Astrocyte of the cerebellum (primary cell): ENCODE data around the gene CGNL1.

Experiments
- DNase-seq: peaks from one replicate; pipeline ENCODE4 v3.0.0-alpha.2; 2011; ENCODE audit warnings: low read depth
- H3K4me3 ChIP-seq: 2 replicates; pipeline ENCODE4 v1.5.1; 2011; ENCODE audit warnings: mild to moderate bottlenecking, low read depth, low read length, moderate library complexity
- CTCF ChIP-seq: IDR thresholded peaks from 2 replicates; pipeline ENCODE4 v1.5.1; 2012; ENCODE audit warnings: low read length, low read depth, moderate library complexity, mild to moderate bottlenecking; ENCODE audit errors: missing control alignments
- in situ Hi-C: cut with HindIII; loops from 2 replicates; pipeline ENCODE4 v1.10.0; 2017; ENCODE audit warnings: low sequenced_read_pairs

The CGNL1 gene

GRCh38 chr15:57373251-57373881, 2.9 kb upstream of the CGNL1 start:
- in situ Hi-C loops: no loop called here
- H3K4me3 ChIP-seq: no peak overlapping the region
- TF ChIP-seq CTCF: no peak
- no peak for DNase-seq

- in situ Hi-C loops: no loop called here
- no peak for TF ChIP-seq CTCF
- H3K4me3 ChIP-seq: no peak overlapping the region
- DNase-seq: no peak
Measured at GRCh38 chr15:57373882-57374276, 2.4 kb upstream of the CGNL1 start.

GRCh38 chr15:57376696-57377477, 582 bp downstream of the CGNL1 start:
- no peak for DNase-seq
- TF ChIP-seq CTCF: no peak
- H3K4me3 ChIP-seq: peak overlapping the region; percentile 49
- in situ Hi-C loops: no loop called here

GRCh38 chr15:57377478-57377847, 1.2 kb downstream of the CGNL1 start:
- TF ChIP-seq CTCF: no peak
- H3K4me3 ChIP-seq: no peak overlapping the region
- in situ Hi-C loops: no loop called here
- DNase-seq: no peak

GRCh38 chr15:57379487-57379886, 3.2 kb downstream of the CGNL1 start:
- no peak overlapping the region for H3K4me3 ChIP-seq
- no peak for TF ChIP-seq CTCF
- DNase-seq: no peak
- in situ Hi-C loops: no loop called here

GRCh38 chr15:57380854-57381253, 4.5 kb downstream of the CGNL1 start:
- in situ Hi-C loops: no loop called here

More at GRCh38 chr15:57380854-57381253, 4.5 kb downstream of the CGNL1 start:
- DNase-seq: no peak
- TF ChIP-seq CTCF: no peak
- H3K4me3 ChIP-seq: no peak overlapping the region
